ENCODE results near the gene TRMT44.

GRCh38 chr4:8510611-8511285 is 70.2 kb downstream of the TRMT44 start:
- TF ChIP-seq CTCF (IDR thresholded peaks at IDR 0.05) = no peak
- no peak for TF ChIP-seq POLR2A (IDR thresholded peaks at IDR 0.05)
- no peak for TF ChIP-seq POLR2AphosphoS5 (IDR thresholded peaks at IDR 0.05)
- TF ChIP-seq EP300 (IDR thresholded peaks at IDR 0.05) = no peak

All from suprapubic skin (tissue), 4 donors.